ENCODE data around the gene TMEM63C. TPM values are rescaled to one million over a fixed set of nuclear protein-coding genes. Genes with fewer than 3 reads are reported as not detected.
"Not testable (repeated sequence)": the region's sequence is repeated elsewhere in the genome, so short reads cannot be mapped to it uniquely, and the experiment has no call there.

The TMEM63C gene
- total RNA-seq, 1 experiment from 2014 or later, result 5.2 TPM

GRCh38 chr14:77145975-77146740, 35.4 kb upstream of the TMEM63C start:
- Histone ChIP-seq H3K4me3 (no peak overlapping the region), H3K27me3 (no peaks in the 10 kb centered on the region), H3K9me3 (replicated peaks) (no peaks in the 10 kb centered on the region), H3K36me3 (no peaks in the 10 kb centered on the region), H3K4me1 (peaks cover 6% of the 10 kb centered on the region), H3K27ac (no peak overlapping the region)
- peak in 1 of 2 experiments; percentile 53 for DNase-seq

- no peaks in the 10 kb centered on the region for H3K27me3 ChIP-seq
- peak; percentile 40 to 64 for DNase-seq
Observed at GRCh38 chr14:77148510-77149231, 32.9 kb upstream of the TMEM63C start.

GRCh38 chr14:77151245-77151644, 30.4 kb upstream of the TMEM63C start:
- DNase-seq, result peak; percentile 36 to 55
- no peaks in the 10 kb centered on the region for H3K36me3 ChIP-seq
- H3K4me3 ChIP-seq, result no peak overlapping the region
- peaks cover 23% of the 10 kb centered on the region for H3K4me1 ChIP-seq
- no peaks in the 10 kb centered on the region for H3K9me3 ChIP-seq (replicated peaks)
- H3K27ac ChIP-seq, result no peak overlapping the region
- no peaks in the 10 kb centered on the region for H3K27me3 ChIP-seq

More at GRCh38 chr14:77148510-77149231, 32.9 kb upstream of the TMEM63C start:
- Histone ChIP-seq H3K4me3 (no peak overlapping the region), H3K4me1 (peaks cover 7% of the 10 kb centered on the region), H3K9me3 (replicated peaks) (no peaks in the 10 kb centered on the region), H3K27ac (no peak overlapping the region), H3K36me3 (no peaks in the 10 kb centered on the region)

- Histone ChIP-seq H3K9me3 (replicated peaks) (no peaks in the 10 kb centered on the region), H3K4me3 (no peak overlapping the region), H3K36me3 (no peaks in the 10 kb centered on the region), H3K27me3 (no peaks in the 10 kb centered on the region), H3K4me1 (peaks cover 23% of the 10 kb centered on the region), H3K27ac (no peak overlapping the region)
- peak in 1 of 2 experiments; percentile 56 for DNase-seq
Observed at GRCh38 chr14:77151918-77152588, 29.5 kb upstream of the TMEM63C start.

GRCh38 chr14:77153802-77154201, 27.8 kb upstream of the TMEM63C start:
- no peaks in the 10 kb centered on the region for H3K27me3 ChIP-seq
- no peaks in the 10 kb centered on the region for H3K9me3 ChIP-seq (replicated peaks)
- H3K4me1 ChIP-seq, result peaks cover 23% of the 10 kb centered on the region
- no peak overlapping the region for H3K27ac ChIP-seq
- no peak for DNase-seq
- H3K4me3 ChIP-seq, result no peak overlapping the region
- H3K36me3 ChIP-seq, result no peaks in the 10 kb centered on the region

GRCh38 chr14:77154421-77154820, 27.2 kb upstream of the TMEM63C start:
- H3K27ac ChIP-seq, result no peak overlapping the region
- no peaks in the 10 kb centered on the region for H3K36me3 ChIP-seq
- H3K4me1 ChIP-seq, result peaks cover 20% of the 10 kb centered on the region
- peak; percentile 60 to 71 for DNase-seq
- H3K4me3 ChIP-seq, result no peak overlapping the region
- no peaks in the 10 kb centered on the region for H3K9me3 ChIP-seq (replicated peaks)
- H3K27me3 ChIP-seq, result no peaks in the 10 kb centered on the region

- Histone ChIP-seq H3K9me3 (replicated peaks) (no peaks in the 10 kb centered on the region), H3K4me1 (peaks cover 20% of the 10 kb centered on the region), H3K4me3 (no peak overlapping the region), H3K36me3 (no peaks in the 10 kb centered on the region), H3K27ac (no peak overlapping the region), H3K27me3 (no peaks in the 10 kb centered on the region)
- no peak for DNase-seq
Observed at GRCh38 chr14:77155083-77155482, 26.5 kb upstream of the TMEM63C start.

- H3K4me1 ChIP-seq, result peaks cover 20% of the 10 kb centered on the region
- H3K27ac ChIP-seq, result peak overlapping the region; percentile 21
- no peaks in the 10 kb centered on the region for H3K36me3 ChIP-seq
- H3K27me3 ChIP-seq, result no peaks in the 10 kb centered on the region
- DNase-seq, result no peak
- H3K9me3 ChIP-seq (replicated peaks), result no peaks in the 10 kb centered on the region
- H3K4me3 ChIP-seq, result peak overlapping the region; percentile 41; the same call in 1 of the 2 replicates
Observed at GRCh38 chr14:77157740-77158139, 23.9 kb upstream of the TMEM63C start.

GRCh38 chr14:77158175-77158881, 23.3 kb upstream of the TMEM63C start:
- Histone ChIP-seq H3K27me3 (no peaks in the 10 kb centered on the region), H3K27ac (peak overlapping the region; percentile 21), H3K9me3 (replicated peaks) (no peaks in the 10 kb centered on the region), H3K4me1 (peaks cover 20% of the 10 kb centered on the region), H3K36me3 (no peaks in the 10 kb centered on the region), H3K4me3 (peak overlapping the region; percentile 41)
- peak; percentile 86 to 87 for DNase-seq

- H3K4me3 ChIP-seq, result peak overlapping the region; percentile 41; the same call in 1 of the 2 replicates
- no peaks in the 10 kb centered on the region for H3K9me3 ChIP-seq (replicated peaks)
- peaks cover 17% of the 10 kb centered on the region for H3K4me1 ChIP-seq
- DNase-seq, result peak in 1 of 2 experiments; percentile 24
- H3K27ac ChIP-seq, result peak overlapping the region; percentile 21; the same call in 1 of the 2 replicates
- no peaks in the 10 kb centered on the region for H3K36me3 ChIP-seq
- H3K27me3 ChIP-seq, result no peaks in the 10 kb centered on the region
Observed at GRCh38 chr14:77158882-77159255, 22.7 kb upstream of the TMEM63C start.

- H3K9me3 ChIP-seq (replicated peaks), result no peaks in the 10 kb centered on the region
- H3K27me3 ChIP-seq, result no peaks in the 10 kb centered on the region
- no peak overlapping the region for H3K27ac ChIP-seq
- H3K4me1 ChIP-seq, result peaks cover 3% of the 10 kb centered on the region; the same call in 1 of the 2 replicates
- DNase-seq, result no peak
- H3K4me3 ChIP-seq, result no peak overlapping the region
- no peaks in the 10 kb centered on the region for H3K36me3 ChIP-seq
Observed at GRCh38 chr14:77161011-77161410, 20.6 kb upstream of the TMEM63C start.

GRCh38 chr14:77170045-77170444, 11.6 kb upstream of the TMEM63C start:
- peaks cover 11% of the 10 kb centered on the region for H3K9me3 ChIP-seq (replicated peaks)
- no peaks in the 10 kb centered on the region for H3K27me3 ChIP-seq

GRCh38 chr14:77172916-77173315, 8.7 kb upstream of the TMEM63C start:
- Histone ChIP-seq H3K27me3 (no peaks in the 10 kb centered on the region), H3K27ac (no peak overlapping the region), H3K4me1 (0 out of 2 replicates have a peak, but pooled peaks cover 3% of the 10 kb centered on the region), H3K36me3 (no peaks in the 10 kb centered on the region), H3K4me3 (no peak overlapping the region), H3K9me3 (replicated peaks) (peaks cover 11% of the 10 kb centered on the region)
- DNase-seq, result no peak

More at GRCh38 chr14:77170045-77170444, 11.6 kb upstream of the TMEM63C start:
- Histone ChIP-seq H3K4me1 (no peaks in the 10 kb centered on the region), H3K36me3 (no peaks in the 10 kb centered on the region), H3K4me3 (no peak overlapping the region), H3K27ac (no peak overlapping the region)
- DNase-seq, result no peak

GRCh38 chr14:77173911-77174617, 7.5 kb upstream of the TMEM63C start:
- not testable (repeated sequence) for H3K36me3 ChIP-seq, H3K27ac ChIP-seq, DNase-seq, H3K4me1 ChIP-seq, H3K4me3 ChIP-seq, H3K27me3 ChIP-seq
- H3K9me3 ChIP-seq (replicated peaks), result peaks cover 11% of the 10 kb centered on the region

Data from SJCRH30 (cell line).